ENCODE results near the gene TYROBP. TPM values are rescaled to one million over a fixed set of nuclear protein-coding genes. Genes with fewer than 3 reads are reported as not detected.

TYROBP gene
- total RNA-seq, 1 experiment from 2014 or later: not detected

DNA sequence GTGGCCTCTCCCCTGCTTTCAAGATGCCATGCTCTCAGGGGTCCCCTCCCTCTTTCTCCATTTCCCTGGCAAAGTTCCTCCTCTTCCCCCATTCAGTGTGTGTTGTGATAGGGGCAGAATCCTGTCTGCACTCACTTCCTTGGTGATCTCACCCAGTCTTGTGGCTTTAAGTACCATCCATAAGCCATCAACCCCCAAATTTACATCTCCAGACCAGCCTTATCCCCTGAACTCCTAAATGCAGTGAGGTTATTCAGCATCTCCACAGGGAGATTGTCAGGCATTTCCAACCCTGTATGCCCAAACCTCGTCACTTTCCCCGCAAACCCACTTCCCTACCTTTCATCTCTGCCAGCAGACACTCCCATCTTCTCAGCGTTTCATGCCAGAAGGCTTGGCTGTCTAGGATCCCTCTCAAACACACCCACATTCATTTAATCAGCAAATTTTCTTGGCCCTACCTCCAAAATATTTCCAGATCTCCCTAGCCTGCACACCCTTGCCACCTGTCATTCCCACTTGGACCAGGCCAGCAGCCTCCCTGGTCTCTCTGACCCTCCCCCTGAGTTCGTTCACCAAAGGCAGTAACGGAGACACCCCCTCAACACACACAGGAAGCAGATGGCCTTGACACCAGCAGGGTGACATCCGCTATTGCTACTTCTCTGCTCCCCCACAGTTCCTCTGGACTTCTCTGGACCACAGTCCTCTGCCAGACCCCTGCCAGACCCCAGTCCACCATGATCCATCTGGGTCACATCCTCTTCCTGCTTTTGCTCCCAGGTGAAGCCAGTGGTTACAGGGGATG, 6.0 kb downstream of the TYROBP start, which contains the start of gene HCST:
TSS of gene HCST (plus strand) at position 676 of the 808 bp plus-strand sequence. CDS start at position 741, 65 bp downstream.
- Histone ChIP-seq H3K4me1 (ENCODE audit: insufficient read depth, low read length) (peaks cover 5% of the 10 kb centered on the region; the same call in 1 of the 2 replicates), H3K23me2 (ENCODE audit: insufficient read length, low read depth, low read length, poor library complexity, severe bottlenecking) (peaks cover 10% of the 10 kb centered on the region), H4K5ac (ENCODE audit: insufficient read length, low read depth, low read length) (no peak within 1 kb of the TSS), H3K14ac (ENCODE audit: insufficient read depth, low read length) (no peak within 1 kb of the TSS), H3K4ac (ENCODE audit: low read depth, low read length) (no peak within 1 kb of the TSS), H2BK15ac (ENCODE audit: low read depth, low read length) (no peak within 1 kb of the TSS), H3K9me3 (ENCODE audit: control insufficient read depth, low read depth, low read length) (no peaks in the 10 kb centered on the region), H3K79me2 (ENCODE audit: insufficient read depth, low read length) (no peaks in the 10 kb centered on the region), H2AK5ac (ENCODE audit: insufficient read length, low read length) (no peak within 1 kb of the TSS), H3K27ac (ENCODE audit: insufficient read length, low read depth, low read length) (no peak within 1 kb of the TSS), H2BK20ac (ENCODE audit: low read depth, low read length, poor library complexity, severe bottlenecking) (no peak within 1 kb of the TSS), H3K18ac (ENCODE audit: insufficient read length, low read depth, low read length) (peak within 1 kb of the TSS; percentile 11), H3K23ac (ENCODE audit: insufficient read length, low read depth, low read length) (no peak within 1 kb of the TSS), H3T11ph (ENCODE audit: low read length) (no peak within 1 kb of the TSS), H4K20me1 (ENCODE audit: control insufficient read depth, insufficient read depth, insufficient read length) (no peaks in the 10 kb centered on the region), H2BK120ac (ENCODE audit: low read depth, low read length, poor library complexity, severe bottlenecking) (no peak within 1 kb of the TSS), H2BK5ac (ENCODE audit: insufficient read length, low read length) (no peak within 1 kb of the TSS), H3K4me2 (ENCODE audit: insufficient read depth, insufficient read length, low read length) (peak within 1 kb of the TSS; percentile 55), H3K56ac (ENCODE audit: insufficient read length, low read depth, low read length) (no peak within 1 kb of the TSS), H3K9ac (ENCODE audit: extremely low read depth, insufficient read length, low read length) (peak within 1 kb of the TSS; percentile 31), H2AFZ (ENCODE audit: low read length) (no peak within 1 kb of the TSS), H2BK12ac (ENCODE audit: insufficient read length, low read depth, low read length) (no peak within 1 kb of the TSS), H4K8ac (replicated peaks; ENCODE audit: insufficient read length, low read depth, low read length) (no peak within 1 kb of the TSS), H4K91ac (ENCODE audit: insufficient read length, low read depth, low read length) (no peak within 1 kb of the TSS), H3K27me3 (ENCODE audit: insufficient read depth, low read length) (no peaks in the 10 kb centered on the region), H3K79me1 (ENCODE audit: insufficient read depth, low read depth, low read length, poor library complexity, severe bottlenecking) (peaks cover 3% of the 10 kb centered on the region)
- DNase-seq: no peak
- H3K4me1 Mint-ChIP-seq: peaks cover 17 to 38% of the 10 kb centered on the region in 2 experiments
- WGBS (ENCODE audit: extremely low coverage, insufficient read length, low lambda C conversion rate): no CpG with 5 or more reads among the region's 6 CpGs
- peak within 1 kb of the TSS; percentile 58 to 95 (median 72); a peak in 5 of 7 replicates for H3K27ac Mint-ChIP-seq
- H3K4me3 Mint-ChIP-seq: peak within 1 kb of the TSS; percentile 80 to 86
- H3K27me3 Mint-ChIP-seq (ENCODE audit: low read depth): peaks cover 12% of the 10 kb centered on the region
- TF ChIP-seq, protein P1, sequence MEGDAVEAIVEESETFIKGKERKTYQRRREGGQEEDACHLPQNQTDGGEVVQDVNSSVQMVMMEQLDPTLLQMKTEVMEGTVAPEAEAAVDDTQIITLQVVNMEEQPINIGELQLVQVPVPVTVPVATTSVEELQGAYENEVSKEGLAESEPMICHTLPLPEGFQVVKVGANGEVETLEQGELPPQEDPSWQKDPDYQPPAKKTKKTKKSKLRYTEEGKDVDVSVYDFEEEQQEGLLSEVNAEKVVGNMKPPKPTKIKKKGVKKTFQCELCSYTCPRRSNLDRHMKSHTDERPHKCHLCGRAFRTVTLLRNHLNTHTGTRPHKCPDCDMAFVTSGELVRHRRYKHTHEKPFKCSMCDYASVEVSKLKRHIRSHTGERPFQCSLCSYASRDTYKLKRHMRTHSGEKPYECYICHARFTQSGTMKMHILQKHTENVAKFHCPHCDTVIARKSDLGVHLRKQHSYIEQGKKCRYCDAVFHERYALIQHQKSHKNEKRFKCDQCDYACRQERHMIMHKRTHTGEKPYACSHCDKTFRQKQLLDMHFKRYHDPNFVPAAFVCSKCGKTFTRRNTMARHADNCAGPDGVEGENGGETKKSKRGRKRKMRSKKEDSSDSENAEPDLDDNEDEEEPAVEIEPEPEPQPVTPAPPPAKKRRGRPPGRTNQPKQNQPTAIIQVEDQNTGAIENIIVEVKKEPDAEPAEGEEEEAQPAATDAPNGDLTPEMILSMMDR (conservative IDR thresholded peaks at IDR 0.05): no peak
- H3K9me3 Mint-ChIP-seq: no peaks in the 10 kb centered on the region; a peak in 1 of 5 replicates
- peaks cover 5 to 13% (median 6%) of the 10 kb centered on the region in 3 experiments; a peak in 5 of 7 replicates for H3K36me3 Mint-ChIP-seq (ENCODE audit: insufficient read depth in 1 of 3, low read depth in 3 of 3)
